ENCODE data around the gene INSIG1.

INSIG1 gene

DNA sequence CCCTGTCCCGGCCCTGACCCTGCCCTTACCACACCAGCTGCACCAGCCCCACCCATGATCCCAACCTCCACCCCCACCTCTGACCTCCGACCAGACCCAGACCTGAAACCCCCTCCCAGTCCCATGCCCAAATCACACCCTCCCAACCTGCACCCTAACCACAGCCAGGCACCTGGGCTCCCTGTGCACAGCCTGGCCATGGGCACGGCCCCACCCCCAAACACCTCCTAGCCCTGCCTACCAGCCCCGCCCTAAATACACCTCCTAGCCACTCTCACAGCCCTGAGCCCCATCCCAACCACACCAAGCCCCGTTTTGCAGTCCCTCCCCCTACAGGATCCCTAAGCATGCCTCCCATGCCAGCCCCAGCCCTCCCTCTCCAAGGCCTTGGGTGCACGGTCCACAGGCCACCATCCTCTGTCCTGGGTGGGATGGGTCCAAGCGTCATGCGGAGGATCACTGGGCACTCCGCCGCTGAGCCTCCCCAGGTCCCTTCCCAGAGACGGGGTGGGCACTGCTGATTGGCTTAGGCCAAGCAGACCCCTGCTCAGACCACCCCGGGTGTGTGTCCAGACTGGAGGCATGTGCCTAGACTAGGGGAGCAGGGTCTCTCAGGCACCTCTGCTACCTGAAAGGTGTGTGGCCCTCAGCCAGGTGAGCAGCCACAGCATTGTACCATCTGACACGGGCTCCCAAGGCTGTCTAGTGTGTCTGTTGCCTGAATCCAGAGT, 30.1 kb downstream of the INSIG1 start:
- peaks cover 46% of the 10 kb centered on the region for H3K9me3 ChIP-seq (ENCODE audit: insufficient read depth, low read length, severe bottlenecking)
- no peak overlapping the region for H3K9ac ChIP-seq (ENCODE audit: low read depth, low read length)
- H3K4me3 ChIP-seq (ENCODE audit: low read depth in 1 of 2, low read length in 2 of 2) = no peak overlapping the region
- H3K27ac ChIP-seq (ENCODE audit: low read length) = peak overlapping the region; percentile 46; the same call in 1 of the 2 replicates
- peaks cover 4% of the 10 kb centered on the region for H3K4me1 ChIP-seq (ENCODE audit: insufficient read depth, low read length)
- no peak for TF ChIP-seq EZH2 (IDR thresholded peaks at IDR 0.05; ENCODE audit: borderline replicate concordance, low read depth, low read length, severe bottlenecking)
- no peak for TF ChIP-seq CTCF (IDR thresholded peaks at IDR 0.05; ENCODE audit: borderline replicate concordance, extremely low read depth, low read length, poor library complexity, severe bottlenecking)
- H3K4me2 ChIP-seq (ENCODE audit: insufficient read depth, low read length) = no peak overlapping the region
- no peaks in the 10 kb centered on the region for H3K36me3 ChIP-seq (ENCODE audit: insufficient read depth, low read length)
- no peaks in the 10 kb centered on the region for H3K27me3 ChIP-seq (ENCODE audit: insufficient read depth, low read length, poor library complexity)
- ATAC-seq (ENCODE audit: insufficient read depth, low read depth) (no peak), DNase-seq (no peak)
- H3K79me2 ChIP-seq (ENCODE audit: insufficient read depth, low read length) = no peaks in the 10 kb centered on the region
- H2AFZ ChIP-seq (ENCODE audit: low read depth, low read length) = no peak overlapping the region
- H4K20me1 ChIP-seq (ENCODE audit: insufficient read depth, low read length) = no peaks in the 10 kb centered on the region

DNA sequence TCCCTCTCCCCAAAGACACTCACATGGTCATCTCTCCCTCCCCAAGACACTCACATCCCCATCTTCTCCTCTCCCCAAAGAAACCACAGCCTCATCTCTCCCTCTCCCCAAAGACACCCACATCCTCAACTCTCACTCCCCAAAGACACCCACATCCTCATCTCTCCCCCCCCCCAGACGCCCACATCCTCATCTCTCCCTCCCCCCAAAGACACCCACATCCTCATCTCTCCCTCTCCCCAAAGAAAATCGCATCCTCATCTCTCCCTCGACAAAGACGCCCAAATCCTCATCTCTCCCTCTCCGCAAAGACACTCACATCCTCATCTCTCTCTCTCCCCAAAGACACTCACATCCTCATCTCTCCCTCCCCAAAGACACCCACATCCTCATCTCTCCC, 31.5 kb downstream of the INSIG1 start:
- H2AFZ ChIP-seq (ENCODE audit: low read depth, low read length) = no peak overlapping the region
- no peak overlapping the region for H3K9ac ChIP-seq (ENCODE audit: low read depth, low read length)
- DNase-seq (no peak), ATAC-seq (ENCODE audit: insufficient read depth, low read depth) (no peak)
- peaks cover 37% of the 10 kb centered on the region for H3K9me3 ChIP-seq (ENCODE audit: insufficient read depth, low read length, severe bottlenecking)
- peaks cover 18% of the 10 kb centered on the region for H3K4me1 ChIP-seq (ENCODE audit: insufficient read depth, low read length)
- H3K79me2 ChIP-seq (ENCODE audit: insufficient read depth, low read length) = no peaks in the 10 kb centered on the region
- no peak overlapping the region for H3K4me3 ChIP-seq (ENCODE audit: low read depth in 1 of 2, low read length in 2 of 2)
- H3K27me3 ChIP-seq (ENCODE audit: insufficient read depth, low read length, poor library complexity) = no peaks in the 10 kb centered on the region
- 0 out of 2 replicates have a peak, but pooled peaks cover 4% of the 10 kb centered on the region for H4K20me1 ChIP-seq (ENCODE audit: insufficient read depth, low read length)
- TF ChIP-seq CTCF (IDR thresholded peaks at IDR 0.05; ENCODE audit: borderline replicate concordance, extremely low read depth, low read length, poor library complexity, severe bottlenecking) (no peak), EZH2 (IDR thresholded peaks at IDR 0.05; ENCODE audit: borderline replicate concordance, low read depth, low read length, severe bottlenecking) (no peak)
- no peaks in the 10 kb centered on the region for H3K36me3 ChIP-seq (ENCODE audit: insufficient read depth, low read length)
- no peak overlapping the region for H3K27ac ChIP-seq (ENCODE audit: low read length)
- H3K4me2 ChIP-seq (ENCODE audit: insufficient read depth, low read length) = no peak overlapping the region

GRCh38 chr7:155331396-155331795, 33.7 kb downstream of the INSIG1 start:
- Histone ChIP-seq H3K9me3 (ENCODE audit: insufficient read depth, low read length, severe bottlenecking) (peaks cover 28% of the 10 kb centered on the region), H3K4me3 (ENCODE audit: low read depth in 1 of 2, low read length in 2 of 2) (no peak overlapping the region), H4K20me1 (ENCODE audit: insufficient read depth, low read length) (0 out of 2 replicates have a peak, but pooled peaks cover 4% of the 10 kb centered on the region), H3K79me2 (ENCODE audit: insufficient read depth, low read length) (no peaks in the 10 kb centered on the region), H3K9ac (ENCODE audit: low read depth, low read length) (no peak overlapping the region), H3K4me2 (ENCODE audit: insufficient read depth, low read length) (no peak overlapping the region), H2AFZ (ENCODE audit: low read depth, low read length) (no peak overlapping the region), H3K27me3 (ENCODE audit: insufficient read depth, low read length, poor library complexity) (no peaks in the 10 kb centered on the region), H3K27ac (ENCODE audit: low read length) (no peak overlapping the region), H3K36me3 (ENCODE audit: insufficient read depth, low read length) (no peaks in the 10 kb centered on the region), H3K4me1 (ENCODE audit: insufficient read depth, low read length) (peaks cover 26% of the 10 kb centered on the region)
- ATAC-seq (ENCODE audit: insufficient read depth, low read depth) (no peak), DNase-seq (no peak)
- TF ChIP-seq EZH2 (IDR thresholded peaks at IDR 0.05; ENCODE audit: borderline replicate concordance, low read depth, low read length, severe bottlenecking) = no peak
- TF ChIP-seq CTCF (IDR thresholded peaks at IDR 0.05; ENCODE audit: borderline replicate concordance, extremely low read depth, low read length, poor library complexity, severe bottlenecking) = no peak

Data from DND-41 (cell line).